Forelimb muscle (tissue), 1 donor: Measurements from ENCODE around the gene COX14. TPM values are rescaled to one million over a fixed set of nuclear protein-coding genes. Genes with fewer than 3 reads are reported as not detected.
"Not testable (repeated sequence)": the region's sequence is repeated elsewhere in the genome, so short reads cannot be mapped to it uniquely, and the experiment has no call there.

Source experiments
- DNase-seq: peaks from one replicate; pipeline ENCODE4 v3.0.0-alpha.2; 2013; ENCODE audit warnings: low read depth
- polyA plus RNA-seq: library from polyadenylated mRNA; unstranded; fragments of 120-200 nt; gene quantifications from one replicate; pipeline ENCODE4 v1.2.1, GENCODE V29; 2013; ENCODE audit not compliant: insufficient read length

Gene COX14
- polyA plus RNA-seq, 1 donor = 41.6 TPM

DNA sequence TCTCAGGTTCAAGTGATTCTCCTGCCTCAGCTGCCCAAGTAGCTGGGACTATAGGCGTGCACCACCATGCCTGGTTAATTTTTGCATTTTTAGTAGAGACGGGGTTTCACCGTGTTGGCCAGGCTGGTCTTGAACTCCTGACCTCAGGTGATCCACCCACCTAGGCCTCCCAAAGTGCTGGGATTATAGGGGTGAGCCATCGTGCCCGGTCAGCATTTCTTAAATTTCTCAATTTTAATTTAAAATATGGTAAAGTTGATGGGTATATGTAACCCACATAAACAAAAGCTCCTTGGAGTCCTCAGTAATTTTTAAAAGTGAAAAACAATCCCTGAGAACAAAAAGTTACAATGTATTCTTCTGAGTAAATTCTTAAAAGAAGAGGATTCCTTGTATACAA is 42.9 kb downstream of the COX14 start:
- not testable (repeated sequence) for DNase-seq

DNA sequence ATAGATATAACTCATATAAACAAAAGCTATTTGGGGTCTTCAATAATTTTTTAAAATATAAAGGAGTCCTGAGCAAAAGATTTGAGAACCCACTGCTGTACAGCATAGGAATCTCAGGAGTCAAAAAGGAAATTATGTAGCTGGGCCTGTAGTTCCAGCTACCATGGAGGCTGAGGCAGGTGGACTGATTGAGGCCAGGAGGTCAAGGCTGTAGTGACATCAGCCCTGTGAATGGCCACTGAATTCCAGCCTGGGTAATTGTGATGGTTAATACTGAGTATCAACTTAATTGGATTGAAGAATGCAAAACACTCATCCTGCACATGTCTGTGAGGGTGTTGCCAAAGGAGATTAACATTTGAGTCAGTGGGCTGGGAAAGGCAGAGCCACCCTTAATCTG is 44.6 kb downstream of the COX14 start:
- no peak for DNase-seq

DNA sequence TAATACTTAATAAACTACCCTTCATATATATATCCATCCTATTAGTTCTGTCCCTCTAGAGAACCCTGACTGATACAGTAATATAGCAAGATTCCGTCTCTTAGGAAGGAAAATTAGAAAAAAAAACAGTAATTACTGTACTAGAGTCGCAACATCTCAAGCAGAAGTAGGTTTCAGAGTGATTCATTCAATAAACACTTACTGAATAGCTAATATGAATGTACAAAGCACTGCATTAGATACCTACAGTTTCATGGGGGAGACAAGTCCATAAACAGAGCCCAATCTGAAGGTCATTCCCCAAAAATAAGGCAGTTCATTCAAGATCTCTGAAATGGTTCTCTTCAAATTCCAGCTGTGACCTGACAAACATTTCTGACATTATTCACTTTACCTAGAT is 45.2 kb downstream of the COX14 start:
- DNase-seq = no peak

DNA sequence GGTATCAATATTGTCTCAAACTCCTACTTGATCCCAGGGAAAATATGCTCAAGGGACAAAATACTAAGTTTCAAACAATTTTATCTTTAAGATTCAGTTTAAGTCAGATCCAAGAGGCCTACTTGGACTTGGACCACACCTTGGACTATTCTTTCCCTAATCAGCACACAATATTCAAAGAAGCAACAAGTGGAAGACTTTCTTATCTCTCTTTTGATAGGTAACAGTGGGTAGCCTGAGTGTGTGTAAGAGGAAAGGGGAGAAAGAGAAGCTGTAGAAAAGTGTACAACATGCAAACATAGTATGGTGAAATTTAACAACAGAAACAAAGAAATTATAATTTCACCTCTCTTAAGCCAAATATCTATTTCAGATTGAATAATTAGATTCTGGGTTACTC is 48.6 kb downstream of the COX14 start:
- DNase-seq = no peak

DNA sequence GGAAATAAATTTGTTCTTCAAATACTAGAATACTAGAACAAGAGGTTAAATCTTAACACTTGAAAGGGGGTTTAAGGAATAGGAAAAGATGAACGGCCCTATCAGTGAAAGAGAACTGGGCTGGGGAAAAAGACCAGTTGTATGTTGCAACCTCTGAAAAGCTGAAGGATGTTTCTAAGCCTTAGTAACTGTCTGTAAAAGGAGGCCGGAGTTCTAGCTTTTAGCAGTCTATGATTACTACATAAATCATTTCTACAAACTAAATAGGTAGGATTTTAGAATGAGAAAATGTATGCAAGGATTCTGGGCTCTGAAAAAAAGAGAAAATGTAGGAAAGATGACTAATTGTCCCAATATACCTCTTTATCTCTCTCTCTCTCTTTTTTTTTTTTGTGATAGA is 50.2 kb downstream of the COX14 start:
- no peak for DNase-seq

DNA sequence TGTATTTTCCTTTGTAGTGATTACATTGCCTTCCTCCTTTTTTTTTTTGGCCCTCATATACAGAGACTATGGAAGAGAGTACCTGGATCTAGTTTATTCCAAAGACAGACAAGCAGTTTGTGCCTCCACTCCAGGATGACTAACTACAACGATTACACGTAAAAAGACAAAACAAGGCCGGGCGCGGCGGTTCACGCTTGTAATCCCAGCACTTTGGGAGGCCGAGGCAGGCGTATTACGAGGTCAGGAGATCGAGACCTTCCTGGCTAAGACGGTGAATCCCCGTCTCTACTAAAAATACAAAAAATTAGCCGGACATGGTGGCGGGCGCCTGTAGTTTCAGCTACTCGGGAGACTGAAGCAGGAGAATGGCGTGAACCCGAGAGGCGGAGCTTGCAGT is 52.9 kb downstream of the COX14 start:
- no peak for DNase-seq

DNA sequence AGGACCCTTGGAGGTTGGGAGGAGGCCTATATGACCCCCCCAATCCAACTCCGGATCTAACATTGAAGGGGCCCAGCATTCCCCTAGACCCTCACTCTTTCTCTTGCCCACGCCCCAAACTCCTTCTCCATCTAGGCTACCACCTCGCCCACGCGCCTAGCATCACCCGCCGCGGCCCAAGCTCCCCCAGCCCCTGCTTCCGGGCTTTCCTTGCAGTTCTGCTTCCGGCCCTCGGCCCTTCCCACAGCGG is 54.7 kb downstream of the COX14 start:
- DNase-seq = no peak

DNA sequence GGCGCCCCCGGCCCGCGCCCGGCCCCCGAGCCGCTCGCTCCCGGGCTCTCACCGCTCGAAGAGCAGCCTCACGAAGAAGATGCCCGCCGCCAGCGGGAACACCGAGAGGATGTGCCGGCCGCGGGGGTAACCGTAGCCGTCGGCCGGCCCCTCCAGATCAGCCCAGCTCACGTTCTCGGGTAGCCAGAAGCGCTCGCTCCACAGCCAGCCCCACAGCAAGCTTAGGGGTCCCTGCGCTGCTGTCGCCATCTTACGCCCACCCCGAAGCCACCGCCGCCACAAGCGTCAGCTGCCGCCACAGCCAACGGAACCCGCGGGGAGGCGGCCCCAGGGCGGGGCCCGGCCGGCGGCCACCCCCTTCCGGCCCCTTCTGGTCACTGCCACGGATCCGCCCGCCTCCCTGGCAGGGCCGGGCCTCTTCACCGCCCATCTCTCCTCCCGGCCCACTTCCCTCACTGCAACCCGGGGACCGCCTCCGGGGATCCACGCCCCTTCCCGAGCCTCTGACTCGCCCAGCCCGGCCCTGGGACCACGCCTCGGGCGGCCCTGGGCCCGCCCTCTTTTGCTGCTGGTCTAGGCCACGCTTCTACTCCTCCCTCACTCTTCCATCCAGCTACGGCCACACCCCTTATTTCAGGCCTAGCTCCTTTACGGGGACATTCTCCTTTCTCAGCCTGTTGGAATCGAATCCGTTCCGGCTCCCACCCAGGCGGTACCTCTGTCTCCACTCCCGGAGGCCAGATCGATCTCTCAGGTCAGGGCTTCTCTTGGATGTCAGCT is 55.2 kb downstream of the COX14 start, which contains the start of gene CERS5:
TSS of gene CERS5 (minus strand) at position 321 of the 780 bp plus-strand sequence. CDS start at position 249, 72 bp downstream.
- DNase-seq = peak; percentile 95

Other genes starting within 250 kb of the COX14 start
- 7.9 TPM for gene FAIM2, start 208.3 kb upstream of the COX14 start, polyA plus RNA-seq
- gene AQP2, start 161.5 kb upstream of the COX14 start, polyA plus RNA-seq = not detected
- gene AQP5, start 150.4 kb upstream of the COX14 start, polyA plus RNA-seq = 0.38 TPM
- 0.14 TPM for gene AQP6, start 139.3 kb upstream of the COX14 start, polyA plus RNA-seq
- gene RACGAP1, start 86.7 kb upstream of the COX14 start, polyA plus RNA-seq = 20.7 TPM
- gene ASIC1, start 54.6 kb upstream of the COX14 start, polyA plus RNA-seq = 9.1 TPM
- 53.4 TPM for gene SMARCD1, start 26.9 kb upstream of the COX14 start, polyA plus RNA-seq
- gene GPD1, start 8.2 kb upstream of the COX14 start, polyA plus RNA-seq = 68.2 TPM
- gene CERS5, start 55.1 kb downstream of the COX14 start, polyA plus RNA-seq = 48.7 TPM
- 116 TPM for gene LIMA1, start 171.3 kb downstream of the COX14 start, polyA plus RNA-seq